GM12878 (cell line): ENCODE measurements around the gene ACSF3. TPM values are rescaled to one million over a fixed set of nuclear protein-coding genes. Genes with fewer than 3 reads are reported as not detected.

Source experiments
- BHLHE40 ChIP-seq, 2 experiments: fragments of 450-650 bp in 1 of 2; IDR thresholded peaks; 2 replicates each; pipeline ENCODE4 v1.6.1; 2011 to 2017; ENCODE audit warnings: low read depth in 2 of 2, borderline replicate concordance in 1 of 2, improper control_type of control experiment in 1 of 2, low read length in 1 of 2, mild to moderate bottlenecking in 1 of 2
- BRCA1 ChIP-seq: IDR thresholded peaks from 2 replicates; pipeline ENCODE4 v1.6.1; 2011; ENCODE audit warnings: low read depth, low read length, improper control_type of control experiment
- CHD2 ChIP-seq: IDR thresholded peaks from 2 replicates; pipeline ENCODE4 v1.6.1; 2011; ENCODE audit warnings: low read depth, low read length, improper control_type of control experiment, borderline replicate concordance
- CHD4 ChIP-seq: fragments of 200-600 bp; sonication (generic); IDR thresholded peaks from 2 replicates; pipeline ENCODE4 v1.6.1; 2016; ENCODE audit warnings: mild to moderate bottlenecking
- ETV6 ChIP-seq, 2 experiments: fragments of 450-650 bp in 1 of 2; IDR thresholded peaks in 1 of 2; conservative IDR thresholded peaks in 1 of 2; 2 replicates each; pipeline ENCODE4 v1.6.1; 2014; ENCODE audit warnings: antibody characterized with exemption in 1 of 2, borderline replicate concordance in 1 of 2, low read depth in 1 of 2, mild to moderate bottlenecking in 1 of 2, moderate library complexity in 1 of 2
- FOXM1 ChIP-seq: IDR thresholded peaks from 2 replicates; pipeline ENCODE4 v1.6.1; 2012; ENCODE audit warnings: low read depth, mild to moderate bottlenecking, inconsistent platforms, low read length, moderate library complexity
- HCFC1 ChIP-seq: fragments of 150-350 bp; IDR thresholded peaks from 2 replicates; pipeline ENCODE4 v1.6.1; 2014; ENCODE audit warnings: low read length
- KLF5 ChIP-seq: fragments of 450-650 bp; IDR thresholded peaks from 2 replicates; pipeline ENCODE4 v1.6.1; 2014; ENCODE audit warnings: mild to moderate bottlenecking; ENCODE audit not compliant: partially characterized antibody
- MYB ChIP-seq: fragments of 150-350 bp; IDR thresholded peaks from 2 replicates; pipeline ENCODE4 v1.6.1; 2014; ENCODE audit warnings: mild to moderate bottlenecking, low read depth, low read length, borderline replicate concordance
- POLR2A ChIP-seq: IDR thresholded peaks from 2 replicates; pipeline ENCODE4 v1.6.1; 2011; ENCODE audit warnings: low read depth, mild to moderate bottlenecking, low read length
- RB1 ChIP-seq: fragments of 450-650 bp; formaldehyde crosslinking; IDR thresholded peaks from 2 replicates; pipeline ENCODE4 v1.6.1; 2017; ENCODE audit warnings: mild to moderate bottlenecking, borderline replicate concordance
- SIX5 ChIP-seq: IDR thresholded peaks from 2 replicates; pipeline ENCODE4 v1.6.1; 2011; ENCODE audit warnings: mild to moderate bottlenecking, low read depth, low read length, moderate library complexity; ENCODE audit not compliant: severe bottlenecking
- TCF7 ChIP-seq: IDR thresholded peaks from 2 replicates; pipeline ENCODE4 v1.6.1; 2014; ENCODE audit warnings: antibody characterized with exemption, borderline replicate concordance
- WRNIP1 ChIP-seq: IDR thresholded peaks from 2 replicates; pipeline ENCODE4 v1.6.1; 2011; ENCODE audit warnings: low read depth, low read length, improper control_type of control experiment, borderline replicate concordance
- polyA plus RNA-seq, 11 experiments: library from polyadenylated mRNA; depleted of rRNA in 4 of 11; unstranded in 6 of 11; stranded (reverse) in 5 of 11; fragments of >200 nt; fragmentation: Nextera tagmentation in 4 of 11; fragmentation: Illumina TruSeq in 1 of 11; extraction: Ambion mirVana in 4 of 11; extraction: Trizol in 1 of 11; gene quantifications; 1 replicate in 1 of 11; 2 replicates in 10 of 11; pipeline versions ENCODE4 v1.2.1 to v1.2.3, GENCODE V29; 2011 to 2016; ENCODE audit warnings: inconsistent platforms in 2 of 11, missing spikeins in 2 of 11, low read depth in 1 of 11
- total RNA-seq, 4 experiments: library from RNA; depleted of rRNA in 3 of 4; stranded (reverse); fragments of >200 nt in 3 of 4; fragmentation: Illumina TruSeq in 1 of 4; extraction: Trizol in 1 of 4; gene quantifications; 2 replicates each; pipeline versions ENCODE4 v1.2.1 to v1.2.3, GENCODE V29; 2013 to 2021
- TF ChIP-seq, protein P1 (sequence below): fragments of 450-650 bp; formaldehyde crosslinking; IDR thresholded peaks from 2 replicates; pipeline ENCODE4 v1.5.0; 2022; ENCODE audit warnings: mild to moderate bottlenecking, missing genetic modification characterization
- TF ChIP-seq, protein P2 (sequence below): IDR thresholded peaks from 2 replicates; pipeline ENCODE4 v1.6.1; 2011; ENCODE audit warnings: borderline replicate concordance, low read depth, mild to moderate bottlenecking, moderate library complexity, low read length; ENCODE audit not compliant: insufficient read depth, poor library complexity, severe bottlenecking
- TF ChIP-seq, protein P3 (sequence below): IDR thresholded peaks from 2 replicates; pipeline ENCODE4 v1.6.1; 2012; ENCODE audit warnings: improper control_type of control experiment, low read depth, low read length; ENCODE audit not compliant: insufficient replicate concordance
- TF ChIP-seq, protein P4 (sequence below): fragments of 150-350 bp; IDR thresholded peaks from 2 replicates; pipeline ENCODE4 v1.6.1; 2014; ENCODE audit warnings: mild to moderate bottlenecking, low read depth, low read length

The ACSF3 gene
- total and polyA plus RNA-seq, 10 of the 15 experiments (the other 5 are each of a cell fraction or from before 2014, with no cell fraction given) = 1.0 to 44.4 (median 25.8) TPM

DNA sequence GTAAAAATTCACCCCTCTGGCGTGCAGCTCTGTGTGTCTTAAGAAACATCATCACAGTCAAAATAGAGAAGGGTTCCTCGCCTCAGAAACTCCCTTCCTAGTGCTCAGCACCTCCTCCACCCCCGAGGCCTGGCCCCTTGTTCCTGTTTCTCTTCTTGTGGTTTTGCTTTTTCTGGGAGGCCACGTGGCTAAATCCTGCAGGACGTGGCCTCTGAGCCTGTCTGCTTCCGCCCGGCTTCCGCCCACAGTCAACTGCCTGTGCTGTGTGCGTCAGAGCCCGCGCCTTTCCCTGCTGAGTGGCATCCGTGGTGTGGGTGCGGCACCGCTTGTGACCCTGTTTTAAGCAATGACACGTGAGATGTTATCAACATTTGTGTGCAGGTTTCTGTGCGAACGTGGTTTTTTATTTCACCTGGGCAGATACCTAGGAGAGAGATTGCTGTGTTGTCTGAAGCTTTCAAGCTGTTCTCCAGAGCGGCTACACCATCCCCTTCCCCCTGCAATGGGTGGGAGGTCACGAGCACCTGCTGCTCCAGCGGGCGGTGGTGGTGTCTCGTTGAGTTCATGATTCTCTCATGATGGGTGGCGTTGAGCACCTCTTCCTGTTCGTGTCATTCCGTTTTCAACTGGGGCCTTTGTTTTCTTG, 21.7 kb downstream of the ACSF3 start (continued):
- TF ChIP-seq, protein P1, sequence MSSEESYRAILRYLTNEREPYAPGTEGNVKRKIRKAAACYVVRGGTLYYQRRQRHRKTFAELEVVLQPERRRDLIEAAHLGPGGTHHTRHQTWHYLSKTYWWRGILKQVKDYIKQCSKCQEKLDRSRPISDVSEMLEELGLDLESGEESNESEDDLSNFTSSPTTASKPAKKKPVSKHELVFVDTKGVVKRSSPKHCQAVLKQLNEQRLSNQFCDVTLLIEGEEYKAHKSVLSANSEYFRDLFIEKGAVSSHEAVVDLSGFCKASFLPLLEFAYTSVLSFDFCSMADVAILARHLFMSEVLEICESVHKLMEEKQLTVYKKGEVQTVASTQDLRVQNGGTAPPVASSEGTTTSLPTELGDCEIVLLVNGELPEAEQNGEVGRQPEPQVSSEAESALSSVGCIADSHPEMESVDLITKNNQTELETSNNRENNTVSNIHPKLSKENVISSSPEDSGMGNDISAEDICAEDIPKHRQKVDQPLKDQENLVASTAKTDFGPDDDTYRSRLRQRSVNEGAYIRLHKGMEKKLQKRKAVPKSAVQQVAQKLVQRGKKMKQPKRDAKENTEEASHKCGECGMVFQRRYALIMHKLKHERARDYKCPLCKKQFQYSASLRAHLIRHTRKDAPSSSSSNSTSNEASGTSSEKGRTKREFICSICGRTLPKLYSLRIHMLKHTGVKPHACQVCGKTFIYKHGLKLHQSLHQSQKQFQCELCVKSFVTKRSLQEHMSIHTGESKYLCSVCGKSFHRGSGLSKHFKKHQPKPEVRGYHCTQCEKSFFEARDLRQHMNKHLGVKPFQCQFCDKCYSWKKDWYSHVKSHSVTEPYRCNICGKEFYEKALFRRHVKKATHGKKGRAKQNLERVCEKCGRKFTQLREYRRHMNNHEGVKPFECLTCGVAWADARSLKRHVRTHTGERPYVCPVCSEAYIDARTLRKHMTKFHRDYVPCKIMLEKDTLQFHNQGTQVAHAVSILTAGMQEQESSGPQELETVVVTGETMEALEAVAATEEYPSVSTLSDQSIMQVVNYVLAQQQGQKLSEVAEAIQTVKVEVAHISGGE = no peak
- TF ChIP-seq KLF5 = no peak
- TF ChIP-seq POLR2A = peak; percentile 65; the same call in 1 of the 2 replicates
- TF ChIP-seq SIX5 = peak; percentile 40
- peak; percentile 48; the same call in 1 of the 2 replicates for TF ChIP-seq HCFC1
- TF ChIP-seq BRCA1 = no peak
- TF ChIP-seq MYB = 0 out of 2 replicates have a peak, but pooled peaks have one; percentile 69
- TF ChIP-seq, protein P2, sequence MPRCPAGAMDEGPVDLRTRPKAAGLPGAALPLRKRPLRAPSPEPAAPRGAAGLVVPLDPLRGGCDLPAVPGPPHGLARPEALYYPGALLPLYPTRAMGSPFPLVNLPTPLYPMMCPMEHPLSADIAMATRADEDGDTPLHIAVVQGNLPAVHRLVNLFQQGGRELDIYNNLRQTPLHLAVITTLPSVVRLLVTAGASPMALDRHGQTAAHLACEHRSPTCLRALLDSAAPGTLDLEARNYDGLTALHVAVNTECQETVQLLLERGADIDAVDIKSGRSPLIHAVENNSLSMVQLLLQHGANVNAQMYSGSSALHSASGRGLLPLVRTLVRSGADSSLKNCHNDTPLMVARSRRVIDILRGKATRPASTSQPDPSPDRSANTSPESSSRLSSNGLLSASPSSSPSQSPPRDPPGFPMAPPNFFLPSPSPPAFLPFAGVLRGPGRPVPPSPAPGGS = no peak
- no peak for TF ChIP-seq WRNIP1
- TF ChIP-seq, protein P3, sequence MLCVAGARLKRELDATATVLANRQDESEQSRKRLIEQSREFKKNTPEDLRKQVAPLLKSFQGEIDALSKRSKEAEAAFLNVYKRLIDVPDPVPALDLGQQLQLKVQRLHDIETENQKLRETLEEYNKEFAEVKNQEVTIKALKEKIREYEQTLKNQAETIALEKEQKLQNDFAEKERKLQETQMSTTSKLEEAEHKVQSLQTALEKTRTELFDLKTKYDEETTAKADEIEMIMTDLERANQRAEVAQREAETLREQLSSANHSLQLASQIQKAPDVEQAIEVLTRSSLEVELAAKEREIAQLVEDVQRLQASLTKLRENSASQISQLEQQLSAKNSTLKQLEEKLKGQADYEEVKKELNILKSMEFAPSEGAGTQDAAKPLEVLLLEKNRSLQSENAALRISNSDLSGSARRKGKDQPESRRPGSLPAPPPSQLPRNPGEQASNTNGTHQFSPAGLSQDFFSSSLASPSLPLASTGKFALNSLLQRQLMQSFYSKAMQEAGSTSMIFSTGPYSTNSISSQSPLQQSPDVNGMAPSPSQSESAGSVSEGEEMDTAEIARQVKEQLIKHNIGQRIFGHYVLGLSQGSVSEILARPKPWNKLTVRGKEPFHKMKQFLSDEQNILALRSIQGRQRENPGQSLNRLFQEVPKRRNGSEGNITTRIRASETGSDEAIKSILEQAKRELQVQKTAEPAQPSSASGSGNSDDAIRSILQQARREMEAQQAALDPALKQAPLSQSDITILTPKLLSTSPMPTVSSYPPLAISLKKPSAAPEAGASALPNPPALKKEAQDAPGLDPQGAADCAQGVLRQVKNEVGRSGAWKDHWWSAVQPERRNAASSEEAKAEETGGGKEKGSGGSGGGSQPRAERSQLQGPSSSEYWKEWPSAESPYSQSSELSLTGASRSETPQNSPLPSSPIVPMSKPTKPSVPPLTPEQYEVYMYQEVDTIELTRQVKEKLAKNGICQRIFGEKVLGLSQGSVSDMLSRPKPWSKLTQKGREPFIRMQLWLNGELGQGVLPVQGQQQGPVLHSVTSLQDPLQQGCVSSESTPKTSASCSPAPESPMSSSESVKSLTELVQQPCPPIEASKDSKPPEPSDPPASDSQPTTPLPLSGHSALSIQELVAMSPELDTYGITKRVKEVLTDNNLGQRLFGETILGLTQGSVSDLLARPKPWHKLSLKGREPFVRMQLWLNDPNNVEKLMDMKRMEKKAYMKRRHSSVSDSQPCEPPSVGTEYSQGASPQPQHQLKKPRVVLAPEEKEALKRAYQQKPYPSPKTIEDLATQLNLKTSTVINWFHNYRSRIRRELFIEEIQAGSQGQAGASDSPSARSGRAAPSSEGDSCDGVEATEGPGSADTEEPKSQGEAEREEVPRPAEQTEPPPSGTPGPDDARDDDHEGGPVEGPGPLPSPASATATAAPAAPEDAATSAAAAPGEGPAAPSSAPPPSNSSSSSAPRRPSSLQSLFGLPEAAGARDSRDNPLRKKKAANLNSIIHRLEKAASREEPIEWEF = no peak
- no peak for TF ChIP-seq TCF7
- TF ChIP-seq RB1 = no peak
- no peak for TF ChIP-seq CHD4
- TF ChIP-seq, protein P4, sequence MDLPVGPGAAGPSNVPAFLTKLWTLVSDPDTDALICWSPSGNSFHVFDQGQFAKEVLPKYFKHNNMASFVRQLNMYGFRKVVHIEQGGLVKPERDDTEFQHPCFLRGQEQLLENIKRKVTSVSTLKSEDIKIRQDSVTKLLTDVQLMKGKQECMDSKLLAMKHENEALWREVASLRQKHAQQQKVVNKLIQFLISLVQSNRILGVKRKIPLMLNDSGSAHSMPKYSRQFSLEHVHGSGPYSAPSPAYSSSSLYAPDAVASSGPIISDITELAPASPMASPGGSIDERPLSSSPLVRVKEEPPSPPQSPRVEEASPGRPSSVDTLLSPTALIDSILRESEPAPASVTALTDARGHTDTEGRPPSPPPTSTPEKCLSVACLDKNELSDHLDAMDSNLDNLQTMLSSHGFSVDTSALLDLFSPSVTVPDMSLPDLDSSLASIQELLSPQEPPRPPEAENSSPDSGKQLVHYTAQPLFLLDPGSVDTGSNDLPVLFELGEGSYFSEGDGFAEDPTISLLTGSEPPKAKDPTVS = no peak
- TF ChIP-seq BHLHE40 (IDR thresholded peaks at IDR 0.05; ENCODE audit: borderline replicate concordance in 1 of 2, low read depth in 2 of 2, low read length in 1 of 2) = peak; percentile 88 to 92
- no peak for TF ChIP-seq CHD2
- peak in 1 of 2 experiments; percentile 92; a peak in 2 of 4 replicates for TF ChIP-seq ETV6 (conservative IDR thresholded peaks at IDR 0.05 in 1 of 2, IDR thresholded peaks at IDR 0.05 in 1 of 2; ENCODE audit: borderline replicate concordance in 1 of 2, low read depth in 1 of 2)
- TF ChIP-seq FOXM1 = peak; percentile 64
